ELF-1 (cell line): ENCODE results near the gene MED7.

Experiments
- DNase-seq: peaks from one replicate; pipeline ENCODE4 v3.0.0-alpha.2; 2016; ENCODE audit warnings: low read depth, low spot score

The MED7 gene

GRCh38 chr5:157164521-157164920, 21.9 kb upstream of the MED7 start:
- DNase-seq = no peak

GRCh38 chr5:157162919-157163510, 20.4 kb upstream of the MED7 start:
- no peak for DNase-seq

GRCh38 chr5:157161996-157162395, 19.3 kb upstream of the MED7 start:
- no peak for DNase-seq

GRCh38 chr5:157160001-157160400, 17.3 kb upstream of the MED7 start:
- DNase-seq = no peak

- DNase-seq = no peak
Measured at GRCh38 chr5:157159209-157159751, 16.6 kb upstream of the MED7 start.

DNA sequence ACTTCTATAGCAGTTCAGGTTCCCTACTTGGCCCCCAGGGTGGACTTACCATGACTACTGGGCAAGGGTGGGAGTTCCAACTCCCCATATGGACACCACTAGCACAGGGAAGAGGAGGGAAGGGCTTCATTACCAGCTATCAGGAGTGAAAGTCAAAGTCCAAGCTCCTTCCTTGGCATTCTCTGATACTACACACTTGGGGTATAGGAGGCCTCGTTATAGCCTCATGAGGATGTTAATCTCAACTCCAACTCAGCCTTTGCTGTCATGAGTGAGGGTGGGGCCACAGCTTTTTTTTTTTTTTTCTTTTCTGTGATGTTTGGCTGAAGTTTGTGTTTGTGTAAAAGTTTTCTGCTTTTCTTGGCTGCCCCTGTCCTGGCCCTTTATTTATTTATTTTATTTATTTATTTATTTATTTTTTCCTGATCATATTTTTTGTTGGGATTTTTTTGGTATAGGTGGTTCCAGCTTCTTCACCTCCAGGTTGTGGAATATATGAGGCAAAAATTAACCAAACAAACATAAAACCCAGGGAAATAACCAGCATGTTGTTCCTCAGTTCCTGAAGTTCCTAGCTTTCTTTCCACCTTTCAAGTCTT, 14.7 kb upstream of the MED7 start:
- no peak for DNase-seq

DNA sequence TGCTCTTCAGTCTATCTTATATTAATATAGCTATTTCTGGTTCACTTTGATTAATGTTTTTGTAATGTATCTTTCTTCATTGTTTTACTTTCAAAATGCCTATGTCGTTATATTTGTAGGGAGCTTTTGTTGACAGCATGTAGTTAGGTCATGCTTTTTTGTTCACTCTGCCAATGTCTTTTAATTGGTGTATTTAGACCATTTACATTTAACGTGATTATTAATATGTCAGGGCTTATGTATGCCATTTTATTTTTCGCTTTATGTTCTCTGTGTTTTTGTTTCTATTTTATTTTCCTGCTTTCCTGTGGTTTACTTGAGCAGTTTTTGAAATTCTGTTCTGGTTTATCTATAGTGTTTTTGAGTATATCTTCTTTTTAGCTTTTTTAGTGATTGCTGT, 12.6 kb upstream of the MED7 start:
- DNase-seq = no peak

DNA sequence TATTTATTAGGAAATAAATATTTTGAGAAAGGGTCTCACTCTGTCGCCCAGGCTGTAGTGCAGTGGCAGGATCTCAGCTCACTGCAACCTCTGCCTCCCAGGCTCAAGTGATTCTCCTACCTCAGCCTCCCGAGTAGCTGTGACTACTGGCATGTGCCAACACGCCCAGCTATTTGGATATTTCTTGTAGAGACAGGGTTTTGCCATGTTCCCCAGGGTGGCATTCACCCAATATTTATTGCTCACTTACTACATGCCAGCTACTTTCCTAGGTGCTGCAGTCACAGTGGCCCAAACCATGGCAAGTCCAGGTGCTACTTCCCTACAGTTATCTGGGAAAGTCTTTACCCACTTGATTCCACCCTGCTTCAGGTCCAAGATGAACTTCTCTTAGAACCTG, 8.3 kb upstream of the MED7 start:
- DNase-seq = no peak

- peak; percentile 71 for DNase-seq
Measured at GRCh38 chr5:157148734-157149615, 6.3 kb upstream of the MED7 start.

DNA sequence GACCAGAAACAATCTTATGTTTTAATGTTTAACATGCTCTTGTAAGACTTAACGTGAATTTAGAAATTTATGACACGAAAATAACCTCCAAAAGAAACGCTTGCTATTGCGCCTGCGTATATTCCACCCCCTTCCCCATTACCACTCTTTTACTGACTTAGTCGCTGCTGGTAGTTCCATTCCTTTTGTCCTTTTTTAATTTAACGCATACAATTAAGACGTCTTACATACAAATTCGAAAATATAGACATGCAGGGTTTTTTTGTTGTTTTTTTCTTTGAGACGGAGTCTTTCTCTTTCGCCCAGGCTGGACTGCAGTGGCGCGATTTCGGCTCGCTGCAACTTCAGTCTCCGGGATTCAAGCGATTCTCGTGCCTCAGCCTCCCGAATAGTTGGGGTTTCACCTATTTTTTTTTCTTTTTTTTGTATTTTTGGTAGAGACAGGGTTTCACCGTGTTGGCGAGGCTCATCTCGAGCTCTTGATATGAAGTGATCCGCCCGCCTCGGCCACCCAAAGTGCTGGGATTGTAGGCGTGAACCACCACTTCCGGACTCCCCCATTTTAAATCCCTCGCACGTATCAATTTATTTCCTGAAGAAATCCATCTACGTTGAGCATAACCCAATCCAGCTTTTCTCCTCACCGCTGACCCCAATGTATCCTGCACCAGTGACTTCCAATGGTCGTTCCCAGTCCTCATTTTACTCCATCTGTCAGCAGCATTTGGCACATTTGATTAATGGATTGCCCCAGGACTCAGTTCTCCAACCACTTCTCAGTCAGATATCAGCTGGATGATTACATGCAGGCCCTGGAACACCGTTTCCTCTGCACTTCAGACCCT, 684 bp upstream of the MED7 start:
- DNase-seq = peak; percentile 59

GRCh38 chr5:157137691-157138090, 5.0 kb downstream of the MED7 start:
- DNase-seq = no peak

DNA sequence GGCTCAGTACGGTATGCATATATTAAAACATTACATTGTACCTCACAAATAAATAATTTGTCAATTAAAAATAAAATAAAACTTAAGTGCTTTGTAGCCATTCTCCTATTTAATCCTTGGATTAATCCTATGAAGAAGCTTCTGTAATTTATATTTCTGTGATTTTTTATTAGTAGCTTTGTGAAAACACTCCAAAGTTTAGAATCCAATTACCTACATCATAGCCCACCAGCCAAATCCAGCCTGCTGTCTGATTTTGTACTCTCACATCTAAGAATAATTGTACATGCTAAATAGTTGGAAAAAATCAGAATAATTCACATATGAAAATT, 10.4 kb downstream of the MED7 start:
- DNase-seq = no peak

DNA sequence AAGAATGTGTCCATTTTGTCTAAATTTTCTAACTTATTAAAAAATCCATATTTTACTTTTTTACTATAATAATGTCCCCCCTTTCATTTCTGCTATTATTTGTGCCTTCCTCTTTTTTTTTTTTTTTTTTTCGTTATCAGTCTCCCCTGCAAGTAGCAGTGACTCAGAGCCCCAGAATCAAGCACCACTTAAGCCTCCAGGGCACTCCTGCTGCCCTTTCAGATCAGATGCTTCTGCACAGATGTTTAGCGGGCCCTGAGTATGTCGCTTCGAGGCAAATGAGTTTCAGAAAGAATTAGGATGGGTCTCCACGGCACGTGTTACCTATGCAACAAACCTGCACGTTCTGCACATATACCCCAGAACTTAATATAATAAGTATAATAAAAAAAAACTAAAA, 11.7 kb downstream of the MED7 start:
- peak; percentile 62 for DNase-seq

GRCh38 chr5:157121709-157122108, 21.0 kb downstream of the MED7 start:
- no peak for DNase-seq

DNA sequence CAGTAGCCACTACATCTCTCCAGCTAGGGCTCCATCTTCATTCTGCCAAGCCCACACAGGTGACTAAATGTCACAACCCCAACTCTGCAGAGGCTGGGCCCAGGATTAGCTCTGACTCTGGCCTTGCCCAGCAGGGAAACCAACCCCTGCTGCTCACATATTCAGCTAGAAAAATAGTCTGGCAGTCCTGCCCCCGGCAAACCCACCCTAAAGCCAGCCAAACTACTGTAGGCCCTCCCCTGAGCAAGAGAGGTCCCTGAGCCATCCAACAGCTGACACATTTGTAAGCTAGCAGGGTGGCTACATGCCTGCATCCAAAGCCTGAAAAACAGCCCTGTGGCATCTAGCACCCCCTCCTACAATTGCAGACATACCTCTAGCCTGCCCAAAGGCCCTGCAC, 22.6 kb downstream of the MED7 start:
- DNase-seq = no peak

DNA sequence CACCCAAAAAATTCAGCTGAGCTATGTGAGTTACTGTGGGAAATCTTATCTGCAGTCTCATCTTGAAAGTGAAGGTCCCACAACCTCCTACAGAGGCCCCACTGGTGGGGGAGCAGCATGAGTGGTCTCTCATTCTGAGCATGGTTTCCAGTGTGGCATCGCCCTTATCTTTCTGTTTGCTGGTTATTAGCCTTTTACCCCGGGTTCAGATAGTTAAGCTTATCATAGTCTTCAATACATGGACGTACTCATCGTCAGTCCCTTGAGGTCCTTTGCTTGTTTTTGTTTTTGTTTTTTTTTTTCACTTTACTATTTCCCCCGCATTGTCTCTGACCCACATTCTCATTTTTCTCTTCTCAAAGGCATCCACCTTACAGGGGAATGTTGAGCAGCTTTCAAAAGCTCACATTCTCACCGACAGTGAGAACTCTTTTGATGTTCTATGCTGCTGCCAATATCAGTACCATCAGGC, 26.1 kb downstream of the MED7 start:
- DNase-seq = no peak

- no peak for DNase-seq
Measured at GRCh38 chr5:157115502-157115901, 27.2 kb downstream of the MED7 start.

GRCh38 chr5:157115012-157115411, 27.7 kb downstream of the MED7 start:
- DNase-seq = no peak

DNA sequence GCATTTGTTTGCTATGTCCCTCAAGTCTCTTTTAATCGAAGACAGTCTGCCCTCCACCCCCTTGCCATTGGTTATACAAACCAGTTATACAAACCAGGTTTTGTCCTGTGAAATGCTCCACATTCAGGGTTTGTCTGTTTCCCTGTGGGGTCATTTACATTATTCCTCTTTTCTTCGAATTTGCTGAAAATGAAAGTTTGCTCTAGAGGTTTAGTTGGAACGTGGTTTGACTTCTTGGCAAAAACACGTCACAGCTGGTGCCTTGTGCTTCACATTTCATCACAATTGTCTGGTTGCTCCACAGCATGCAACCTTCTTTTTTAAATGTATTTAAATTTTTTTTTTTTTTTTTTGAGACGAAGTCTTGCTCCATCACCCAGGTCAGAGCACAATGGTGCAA, 29.7 kb downstream of the MED7 start:
- DNase-seq = no peak

GRCh38 chr5:157109744-157110143, 32.9 kb downstream of the MED7 start:
- DNase-seq = no peak

DNA sequence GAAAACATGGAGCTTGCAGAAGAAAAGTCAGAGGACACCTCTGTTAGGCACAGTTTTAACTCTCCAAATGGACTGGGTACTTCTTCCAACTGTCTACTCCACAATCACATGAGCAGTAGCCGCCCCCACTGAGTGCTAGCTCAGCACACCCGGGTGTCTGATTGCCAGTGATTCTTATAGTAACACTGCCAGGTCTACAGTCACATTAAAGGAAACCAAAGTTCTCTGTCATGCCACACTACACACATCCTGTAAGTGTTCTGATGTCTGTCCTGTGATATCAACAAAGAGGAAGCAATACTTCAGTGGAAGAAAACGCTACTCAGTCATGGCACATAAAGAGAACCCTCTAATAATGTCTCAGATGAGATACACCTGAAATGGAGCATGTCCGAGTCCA, 33.7 kb downstream of the MED7 start, which contains the start of gene HAVCR2:
Gene HAVCR2, minus strand, starts transcription at position 69 of the 400 bp plus-strand sequence. Its CDS starts 61 bp downstream, at position 8.
- no peak for DNase-seq

- DNase-seq = no peak
Measured at GRCh38 chr5:157107508-157107907, 35.2 kb downstream of the MED7 start.
